Tongue (tissue), 2 donors: ENCODE results near the gene NUDT22. TPM values are rescaled to one million over a fixed set of nuclear protein-coding genes. Genes with fewer than 3 reads are reported as not detected.
A peak's percentile ranks its signal among the peaks of the same experiment; 100 is the strongest.

Experiments used
- DNase-seq: peaks from one replicate; pipeline ENCODE4 v3.0.0-alpha.2; 2015
- total RNA-seq: library from RNA; depleted of rRNA; stranded (reverse); fragments of >200 nt; gene quantifications from one replicate; pipeline ENCODE4 v1.2.3, GENCODE V29; 2014

Gene NUDT22, protein sequence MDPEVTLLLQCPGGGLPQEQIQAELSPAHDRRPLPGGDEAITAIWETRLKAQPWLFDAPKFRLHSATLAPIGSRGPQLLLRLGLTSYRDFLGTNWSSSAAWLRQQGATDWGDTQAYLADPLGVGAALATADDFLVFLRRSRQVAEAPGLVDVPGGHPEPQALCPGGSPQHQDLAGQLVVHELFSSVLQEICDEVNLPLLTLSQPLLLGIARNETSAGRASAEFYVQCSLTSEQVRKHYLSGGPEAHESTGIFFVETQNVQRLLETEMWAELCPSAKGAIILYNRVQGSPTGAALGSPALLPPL
- 35.1 TPM for total RNA-seq

DNA sequence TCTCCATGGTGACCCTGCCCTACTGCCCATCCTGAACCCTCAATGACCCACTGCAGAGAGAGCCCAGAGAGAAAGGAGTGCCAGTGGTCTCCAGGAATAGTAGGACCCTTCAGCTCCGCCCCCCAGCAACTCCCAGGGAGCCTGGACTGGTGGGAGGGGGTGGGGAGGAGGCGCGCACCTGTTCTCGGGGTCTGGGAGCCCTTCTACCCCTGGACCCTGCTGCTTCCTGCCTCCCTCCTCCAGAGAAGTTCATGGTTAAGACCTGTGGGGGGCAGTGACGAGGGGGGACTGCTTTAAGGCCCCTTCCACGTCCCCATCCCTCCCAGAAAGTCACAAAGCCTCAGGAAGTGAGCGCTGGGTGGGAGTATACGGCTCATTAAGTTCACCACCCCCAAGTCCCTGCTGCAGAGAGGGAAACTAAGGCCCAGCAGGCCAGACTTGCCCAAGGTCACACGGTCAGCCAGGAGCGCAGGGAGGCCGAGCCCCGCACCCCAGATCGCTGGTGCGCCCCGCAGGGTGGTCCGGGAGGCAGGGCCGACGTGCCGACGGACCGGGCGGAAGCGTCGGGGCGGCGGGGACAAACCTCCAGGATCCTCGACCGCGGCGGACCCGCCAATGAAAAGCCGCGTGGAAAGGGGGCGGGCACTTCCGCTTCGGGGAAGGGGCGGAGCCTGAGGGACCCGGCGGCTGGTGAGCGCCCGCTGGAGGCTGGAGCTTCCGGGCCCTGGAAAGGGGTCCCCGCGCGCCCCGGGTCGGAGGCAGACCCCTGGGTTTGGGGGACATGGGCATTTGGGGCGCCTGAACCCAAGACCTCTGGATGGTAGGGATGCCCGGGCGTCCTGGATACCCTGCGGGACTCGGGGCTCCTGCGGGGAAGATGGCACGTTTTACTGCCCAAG is at the start of gene NUDT22, which contains the start of gene TRPT1:
Gene NUDT22, plus strand, starts transcription at position 667 of the 899 bp plus-strand sequence. CDS start 379 bp downstream, outside the sequence.
Gene TRPT1, minus strand, starts transcription at position 579 of the 899 bp plus-strand sequence. Its CDS starts 326 bp downstream, at position 253.
- peak; percentile 94 for DNase-seq

DNA sequence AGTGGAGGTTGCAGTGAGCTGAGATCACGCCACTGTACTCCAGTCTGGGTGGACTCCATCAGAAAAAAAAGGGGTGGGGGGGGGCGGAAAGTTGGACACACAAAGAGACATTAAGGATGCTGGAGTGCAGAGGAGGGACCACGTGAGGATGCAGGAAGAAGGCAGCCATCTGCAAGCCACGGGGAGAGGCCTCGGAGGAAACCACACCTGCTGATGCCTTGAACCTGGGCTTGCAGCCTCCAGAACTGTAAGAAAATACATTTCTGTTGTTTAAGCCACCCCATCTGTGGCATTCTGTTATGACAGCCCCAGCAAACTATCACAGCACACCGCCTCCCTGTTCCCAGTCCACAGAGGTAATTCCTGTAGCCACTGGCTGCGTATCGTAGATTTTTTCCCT is 49.3 kb upstream of the NUDT22 start:
- no peak for DNase-seq

DNA sequence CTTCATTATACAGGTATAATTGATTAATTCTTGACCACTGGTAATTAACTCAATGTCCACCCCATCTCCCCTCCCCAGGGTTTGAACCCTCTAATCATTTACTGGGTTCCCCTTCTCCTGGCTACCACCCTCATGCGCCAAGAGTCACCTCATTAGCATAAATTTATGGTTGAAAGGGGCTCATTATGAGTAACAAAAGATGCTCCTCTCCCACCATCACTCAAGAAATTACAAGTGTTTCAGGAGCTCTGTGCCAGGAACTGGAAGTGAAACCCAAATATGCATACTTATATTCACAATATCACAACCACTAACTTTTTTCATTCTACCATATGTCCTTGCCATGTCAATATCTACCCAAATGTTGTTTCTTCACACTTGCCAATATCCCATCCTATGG is 47.9 kb upstream of the NUDT22 start:
- DNase-seq: no peak

DNA sequence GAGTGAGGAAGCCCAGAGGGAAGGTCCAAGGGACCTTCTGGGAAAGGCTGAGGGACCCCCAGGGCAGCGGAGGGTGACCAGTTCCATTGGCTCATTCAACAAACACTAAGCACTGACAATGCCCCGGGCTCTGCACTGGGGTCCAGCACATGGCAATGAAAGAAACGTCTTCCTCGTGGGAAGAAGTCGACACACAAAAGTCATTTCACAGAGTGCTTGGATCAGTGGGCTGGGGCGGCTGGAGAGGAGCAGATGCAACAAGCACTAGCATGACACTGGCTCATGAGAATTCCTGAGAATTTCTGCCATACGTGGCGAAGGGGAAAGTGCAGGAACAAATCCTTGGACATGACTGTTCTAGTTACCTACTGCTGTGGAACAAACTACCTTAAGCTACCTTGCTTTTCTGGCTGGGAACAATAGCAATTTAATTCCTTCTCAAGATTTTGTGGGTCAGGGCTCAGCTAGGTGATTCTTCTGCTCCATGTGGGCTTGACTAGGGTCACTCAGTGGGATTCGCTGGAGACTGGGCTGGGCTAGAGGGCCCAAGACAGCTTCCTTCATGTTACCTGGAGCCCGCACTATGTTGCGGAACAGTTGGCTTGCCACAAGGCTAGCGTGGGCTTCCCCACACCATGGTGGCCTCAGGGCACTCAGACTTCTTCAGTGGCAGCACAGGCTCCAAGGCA is 47.0 kb upstream of the NUDT22 start:
- no peak for DNase-seq

DNA sequence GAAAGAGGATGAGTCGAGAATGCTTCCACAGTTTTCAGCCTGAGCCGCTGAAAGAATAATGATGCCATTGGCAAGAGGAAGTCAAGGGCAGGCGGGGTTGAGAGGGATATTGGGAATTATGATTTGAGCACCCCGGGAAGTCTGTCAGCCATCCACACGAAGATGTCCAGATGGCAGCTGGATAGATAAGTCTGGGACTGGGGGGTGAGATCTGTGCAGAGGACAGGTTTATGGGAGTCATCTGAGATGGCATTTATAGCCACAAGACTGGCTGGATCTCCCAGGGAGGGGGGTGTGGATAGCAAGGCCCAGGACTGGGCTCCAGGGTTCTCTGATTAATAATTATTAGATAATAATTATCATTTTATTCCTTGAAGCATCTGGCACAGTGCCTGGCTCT is 45.2 kb upstream of the NUDT22 start:
- peak; percentile 28 for DNase-seq

DNA sequence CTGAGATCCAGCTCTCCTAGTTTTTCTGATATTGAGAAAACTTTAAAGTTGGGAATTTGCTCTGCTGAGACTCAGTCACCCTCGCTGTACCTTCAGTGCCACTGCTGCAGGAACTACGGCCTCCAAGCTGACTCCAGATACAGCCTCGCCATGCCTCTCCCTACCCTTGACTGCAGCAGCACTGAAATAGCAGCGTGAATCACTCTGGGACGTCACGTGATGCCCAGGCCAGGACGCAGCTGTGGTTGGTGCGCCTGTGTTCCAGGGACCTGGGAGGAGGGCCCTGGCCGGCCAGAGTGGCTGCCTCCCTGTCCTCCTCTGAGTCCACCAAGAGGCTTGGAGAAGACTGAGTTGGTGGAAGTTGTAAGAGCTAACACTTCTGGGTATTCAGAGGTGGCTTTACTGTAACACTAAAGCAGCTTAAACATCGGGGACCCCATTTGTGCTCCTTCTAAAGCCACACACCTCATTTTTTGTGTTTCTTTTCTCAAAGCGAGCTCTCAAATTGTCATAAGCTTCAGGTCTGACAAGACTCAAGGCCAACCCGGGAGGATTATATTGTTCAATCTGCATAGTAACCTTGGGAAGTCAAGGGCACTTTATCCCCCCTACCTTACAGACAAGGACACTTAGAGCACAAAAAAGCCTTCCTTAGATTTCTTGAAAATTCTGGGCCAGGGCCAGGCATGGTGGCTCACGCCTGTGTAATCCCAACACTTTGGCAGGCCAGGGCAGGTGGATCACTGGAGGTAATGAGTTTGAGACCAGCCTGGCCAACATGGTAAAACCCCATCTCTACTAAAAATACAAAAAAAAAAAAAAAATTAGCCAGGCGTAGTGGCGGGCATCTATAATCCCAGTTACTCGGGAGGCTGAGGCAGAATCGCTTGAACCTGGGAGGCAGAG is 44.3 kb upstream of the NUDT22 start:
- peak; percentile 95 for DNase-seq

DNA sequence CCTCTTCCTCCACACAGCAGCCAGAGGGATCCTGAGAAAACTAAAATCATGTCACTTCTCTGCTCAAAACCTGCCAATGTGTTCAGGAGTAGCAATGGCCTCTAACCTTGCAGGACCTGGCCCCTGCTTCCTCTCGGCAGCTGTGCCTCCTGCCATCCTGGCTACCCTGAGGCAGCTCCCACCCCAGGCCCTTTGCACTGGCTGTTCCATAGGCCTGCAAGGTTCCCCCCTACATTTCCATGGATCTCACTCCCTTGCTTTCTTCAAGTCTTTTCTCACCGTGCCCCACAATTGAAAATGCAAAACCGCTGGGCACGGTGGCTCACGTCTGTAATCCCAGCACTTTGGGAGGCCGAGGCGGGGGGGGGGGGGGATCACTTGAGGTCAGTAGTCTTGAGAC is 42.2 kb upstream of the NUDT22 start:
- no peak for DNase-seq

DNA sequence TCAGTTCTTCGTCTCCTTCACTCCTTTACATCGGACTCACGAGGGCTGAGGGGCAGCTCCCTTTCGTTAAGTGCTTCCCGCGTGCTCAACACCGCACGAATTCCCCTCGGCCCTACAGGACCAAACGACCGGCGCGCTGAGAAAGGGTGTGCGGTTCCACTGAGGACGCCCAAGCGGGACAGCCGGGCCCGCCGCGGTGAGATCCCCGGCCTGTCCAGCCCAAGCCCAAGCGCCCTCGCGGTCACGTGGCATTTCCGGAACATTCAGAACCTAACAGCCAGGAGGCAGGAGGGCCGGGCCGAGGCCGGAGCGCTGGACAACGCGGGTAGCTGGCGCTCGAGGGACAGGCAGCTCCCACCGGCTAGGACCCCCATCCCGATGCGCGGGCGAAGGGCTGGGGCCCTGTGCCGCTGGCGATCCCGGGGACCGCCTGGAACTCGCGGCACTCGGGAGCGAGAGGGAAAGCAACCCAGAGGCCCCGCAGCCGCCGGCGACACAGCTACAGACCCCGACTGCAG is 40.8 kb upstream of the NUDT22 start:
- DNase-seq: peak; percentile 87

DNA sequence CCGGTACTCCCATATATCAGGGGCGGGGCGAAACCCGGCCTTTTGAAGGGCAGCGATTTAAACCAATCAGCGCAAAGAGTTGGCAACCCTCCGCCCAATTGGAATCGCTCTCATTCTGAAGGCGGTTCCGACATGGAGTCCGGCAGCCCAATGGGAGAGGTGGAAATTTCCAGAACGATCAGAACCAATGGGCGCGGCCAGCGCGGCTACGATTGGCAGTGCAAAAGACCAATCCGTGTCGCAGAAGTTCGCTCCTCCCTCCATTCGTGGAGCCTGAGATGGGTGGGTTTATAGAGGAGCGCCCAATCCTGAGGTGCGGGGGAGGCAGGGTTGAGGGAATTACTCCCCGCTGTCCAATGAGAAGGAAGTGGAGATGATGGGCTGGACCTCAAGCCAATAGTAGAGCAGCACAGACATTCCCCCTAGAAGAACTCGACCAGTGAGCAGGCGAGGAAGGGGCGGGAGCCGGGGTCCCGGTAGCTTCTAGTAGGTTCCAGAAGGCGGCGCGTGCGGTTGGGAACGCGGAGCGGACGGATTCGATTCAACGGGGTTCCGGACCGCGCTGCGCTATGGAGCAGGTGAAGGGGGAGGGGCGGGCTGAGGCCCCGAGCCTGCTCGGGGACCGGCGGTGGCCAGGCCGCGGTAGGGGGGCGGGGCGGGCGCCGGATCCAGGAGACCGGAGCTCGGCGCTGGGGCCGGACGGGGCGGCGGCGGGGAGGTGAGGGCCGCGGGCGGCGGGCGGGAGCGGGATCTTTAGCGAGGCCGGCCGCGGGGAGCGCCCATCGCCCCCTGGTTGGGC is 40.2 kb upstream of the NUDT22 start, which contains the start of gene STIP1:
Gene STIP1, plus strand, starts transcription at position 479 of the 799 bp plus-strand sequence. Its CDS starts 91 bp downstream, at position 570.
- peak; percentile 100 for DNase-seq

DNA sequence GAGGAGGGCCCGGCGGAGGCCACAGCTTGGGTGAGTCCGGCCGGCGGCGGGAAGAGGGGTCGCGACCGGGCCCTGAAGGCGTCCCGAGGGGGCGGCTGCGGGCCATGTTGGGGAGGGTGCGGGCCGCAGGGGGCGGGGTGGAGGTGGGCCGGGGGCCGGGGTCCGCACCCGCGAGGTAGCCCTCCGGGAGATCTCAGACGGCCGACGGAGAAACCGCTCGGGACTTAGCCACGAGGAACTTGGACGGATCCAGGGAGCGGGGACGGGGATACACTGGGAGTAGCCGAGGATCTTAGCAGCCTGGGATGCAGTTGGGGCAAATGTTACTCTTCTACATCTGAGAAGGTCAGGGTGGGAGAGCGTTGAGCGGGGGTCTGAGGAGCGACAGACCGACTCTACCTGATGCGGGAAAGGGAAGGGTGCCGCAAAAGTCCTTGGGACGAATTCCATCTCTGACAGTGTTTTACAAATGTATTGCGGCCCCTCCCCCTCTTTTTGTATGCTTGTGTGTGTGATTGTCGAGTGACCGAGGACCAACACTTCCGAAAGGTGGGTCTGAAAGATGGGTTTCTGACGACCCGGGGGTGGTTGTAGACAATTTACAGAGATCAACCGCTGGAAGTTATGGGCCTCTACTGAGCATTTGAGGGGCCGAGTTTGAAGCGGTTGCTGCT is 39.4 kb upstream of the NUDT22 start:
- peak; percentile 43 for DNase-seq

DNA sequence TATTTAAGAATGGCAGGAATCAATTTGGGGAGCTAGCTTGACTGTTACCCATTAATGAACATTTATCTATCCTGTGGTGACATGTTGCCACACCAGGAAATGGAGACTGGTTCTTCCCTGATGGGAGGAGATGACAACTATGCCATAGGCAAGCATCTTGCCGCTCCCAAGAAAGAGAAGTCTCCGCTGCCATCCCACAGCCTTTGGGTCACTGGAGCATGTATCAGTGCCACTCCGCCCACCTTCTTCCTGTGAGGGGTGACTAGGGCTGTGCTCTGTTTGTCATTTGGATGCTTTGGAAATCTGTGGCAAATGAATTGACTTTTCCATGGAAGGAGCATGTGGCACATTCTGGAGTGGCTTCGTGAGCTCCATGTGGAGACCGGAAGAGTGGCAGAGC is 33.6 kb upstream of the NUDT22 start:
- no peak for DNase-seq

DNA sequence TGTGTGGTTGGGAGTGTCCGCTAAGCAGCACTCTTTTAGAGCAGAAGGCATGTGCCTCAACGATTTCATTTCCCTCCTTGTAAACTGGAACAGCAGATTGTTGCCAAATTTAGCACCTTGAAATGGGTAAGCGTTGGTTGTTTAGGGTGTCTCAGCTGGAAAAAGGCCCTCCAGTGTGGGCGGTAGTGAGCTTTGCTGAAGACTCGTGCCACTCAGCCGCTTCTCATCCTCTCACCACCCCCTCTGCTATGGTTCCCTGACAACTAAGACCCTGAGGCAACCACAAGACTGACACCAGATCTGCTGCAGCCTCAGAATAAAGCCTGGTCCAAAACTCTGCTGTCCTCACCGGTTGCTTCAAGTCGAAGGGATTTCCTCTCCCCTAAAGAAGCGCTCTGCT is 29.4 kb upstream of the NUDT22 start:
- no peak for DNase-seq

DNA sequence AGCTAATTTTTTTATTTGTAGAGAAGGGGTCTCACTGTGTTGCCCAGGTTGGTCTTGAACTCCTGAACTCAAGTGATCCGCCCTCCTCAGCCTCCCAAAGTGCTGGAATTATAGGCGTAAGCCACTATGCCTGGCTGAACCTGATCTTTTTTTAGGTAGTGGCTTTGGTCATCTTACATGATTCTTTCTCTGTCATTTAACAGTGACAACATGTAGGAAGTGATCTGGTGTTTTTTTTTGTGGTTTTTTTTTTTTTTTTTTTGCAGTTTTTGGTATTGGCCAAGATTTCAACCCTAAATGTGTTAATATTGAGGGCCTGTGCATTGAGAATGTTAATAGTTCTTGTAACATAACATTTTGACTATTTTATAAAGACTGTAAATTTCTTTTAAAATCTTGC is 27.6 kb upstream of the NUDT22 start:
- no peak for DNase-seq

DNA sequence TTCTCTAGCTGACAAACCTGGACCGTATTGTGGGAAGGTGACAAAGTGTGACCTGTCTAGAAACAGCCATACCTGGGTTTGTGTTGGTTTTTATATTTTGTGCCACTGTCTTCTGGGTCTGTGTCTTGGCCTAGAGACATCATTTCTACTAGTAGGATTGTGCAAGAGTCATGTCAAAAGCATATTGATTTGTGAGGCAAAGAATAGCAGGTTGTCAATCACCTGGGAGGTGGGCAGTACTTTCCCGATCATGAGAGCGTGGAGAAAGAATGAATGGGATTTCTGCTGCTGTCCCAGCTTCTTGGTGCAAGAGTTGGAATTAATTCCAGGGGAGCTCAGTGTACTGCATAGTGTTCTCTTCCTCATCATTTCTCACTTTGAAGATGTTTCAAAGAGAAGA is 24.5 kb upstream of the NUDT22 start:
- DNase-seq: no peak

DNA sequence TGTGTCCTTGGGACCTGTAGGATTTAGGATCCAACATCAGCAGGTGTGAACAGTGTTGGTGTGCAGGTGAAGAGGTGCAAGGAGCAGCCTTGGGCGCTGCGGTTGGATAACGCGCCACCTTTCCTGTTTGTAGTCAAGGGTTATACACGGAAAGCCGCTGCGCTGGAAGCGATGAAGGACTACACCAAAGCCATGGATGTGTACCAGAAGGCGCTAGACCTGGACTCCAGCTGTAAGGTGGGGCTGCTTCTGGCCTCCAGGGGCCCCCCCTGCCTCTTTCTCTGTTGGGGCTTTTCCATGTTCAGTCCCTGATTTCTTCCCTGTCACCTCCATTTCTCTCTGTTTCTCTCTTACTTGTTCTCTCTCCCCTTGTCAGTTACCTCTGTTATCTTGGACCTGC is 23.1 kb upstream of the NUDT22 start:
- DNase-seq: no peak

DNA sequence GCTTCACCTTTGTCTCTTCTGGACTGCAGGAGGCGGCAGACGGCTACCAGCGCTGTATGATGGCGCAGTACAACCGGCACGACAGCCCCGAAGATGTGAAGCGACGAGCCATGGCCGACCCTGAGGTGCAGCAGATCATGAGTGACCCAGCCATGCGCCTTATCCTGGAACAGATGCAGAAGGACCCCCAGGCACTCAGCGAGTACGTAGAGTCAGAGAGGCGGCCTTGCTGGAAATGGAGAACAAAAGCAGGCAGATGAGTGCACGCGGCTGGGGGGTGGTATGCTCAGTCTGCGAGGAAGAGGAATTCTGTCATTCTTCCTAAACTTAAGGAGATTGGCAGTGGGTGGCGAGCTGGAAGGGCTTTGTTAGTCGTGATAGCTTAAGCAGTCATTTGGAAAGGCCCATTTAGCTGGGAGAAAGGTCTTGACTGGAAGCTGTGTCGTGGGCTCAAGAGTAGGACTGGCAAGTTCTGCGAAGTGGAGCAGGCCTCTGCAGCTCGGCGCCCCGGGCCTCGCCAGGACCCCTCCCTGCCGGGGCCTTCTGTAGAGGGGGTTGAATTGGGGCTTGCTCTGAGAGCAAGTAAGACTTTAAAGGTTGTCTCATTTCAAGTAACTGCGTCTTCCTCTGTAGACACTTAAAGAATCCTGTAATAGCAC is 22.5 kb upstream of the NUDT22 start:
- DNase-seq: no peak

DNA sequence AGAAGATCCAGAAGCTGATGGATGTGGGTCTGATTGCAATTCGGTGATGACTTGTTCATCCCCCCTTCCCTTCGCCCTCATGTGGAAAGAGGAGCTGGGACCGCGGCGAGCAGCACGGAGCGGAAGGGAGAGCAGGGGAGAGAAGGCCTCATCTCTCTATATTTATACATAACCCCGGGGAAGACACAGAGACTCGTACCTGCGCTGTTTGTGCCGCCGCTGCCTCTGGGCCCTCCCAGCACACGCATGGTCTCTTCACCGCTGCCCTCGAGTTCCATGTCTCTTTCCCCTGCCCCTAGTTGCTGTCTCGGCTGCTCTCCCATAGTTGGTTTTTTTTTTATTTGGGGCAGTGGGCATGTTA is 22.0 kb upstream of the NUDT22 start:
- DNase-seq: no peak

DNA sequence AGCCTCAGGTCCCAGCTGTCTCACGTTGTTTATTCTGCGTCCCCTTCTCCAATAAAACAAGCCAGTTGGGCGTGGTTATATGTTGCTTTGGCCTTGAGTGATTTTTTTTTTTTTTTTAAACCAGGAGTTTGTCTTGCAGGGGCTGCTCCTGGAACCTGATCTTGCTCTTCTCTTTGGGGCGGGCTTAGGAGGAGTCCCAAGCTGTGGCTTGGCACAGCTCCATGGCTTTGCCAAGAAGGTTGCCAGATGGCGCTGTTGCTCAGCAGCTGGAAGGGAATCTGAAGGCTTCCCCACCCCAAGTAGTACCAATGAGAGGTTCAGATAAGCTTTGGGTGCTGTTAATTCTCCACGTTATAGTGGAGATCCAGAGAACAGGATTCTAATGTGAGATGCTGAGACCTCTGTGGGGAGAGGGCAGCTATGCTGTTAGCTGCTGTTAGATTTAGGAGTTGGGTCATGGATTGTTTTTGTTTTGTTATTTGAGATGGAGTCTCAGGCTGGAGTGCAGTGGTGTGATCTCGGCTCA is 21.5 kb upstream of the NUDT22 start:
- DNase-seq: peak; percentile 97
